Nephron progenitor cell (in vitro differentiated cells): Measurements from ENCODE around the gene FSHB.
"Not testable (repeated sequence)": the region's sequence is repeated elsewhere in the genome, so short reads cannot be mapped to it uniquely, and the experiment has no call there.

ENCODE experiments used
- DNase-seq: peaks from one replicate; pipeline ENCODE4 v3.0.0; 2021
- H3K27ac Mint-ChIP-seq: 2 replicates; pipeline ENCODE4 v1.8.0; 2021; ENCODE audit warnings: mild to moderate bottlenecking, moderate library complexity, mixed read lengths
- H3K27me3 Mint-ChIP-seq: 2 replicates; pipeline ENCODE4 v1.8.0; 2021; ENCODE audit warnings: mild to moderate bottlenecking, low read depth, mixed read lengths; ENCODE audit not compliant: poor library complexity
- H3K36me3 Mint-ChIP-seq: 2 replicates; pipeline ENCODE4 v1.8.0; 2021; ENCODE audit warnings: low read depth, mixed read lengths
- H3K4me1 Mint-ChIP-seq: 2 replicates; pipeline ENCODE4 v1.8.0; 2021; ENCODE audit warnings: mixed read lengths
- H3K4me3 Mint-ChIP-seq: 2 replicates; pipeline ENCODE4 v1.8.0; 2021; ENCODE audit warnings: mild to moderate bottlenecking, moderate library complexity, mixed read lengths
- H3K9me3 Mint-ChIP-seq: 2 replicates; pipeline ENCODE4 v1.8.0; 2021; ENCODE audit warnings: mild to moderate bottlenecking, moderate library complexity, mixed read lengths
- CTCF ChIP-seq: fragments of 200-600 bp; sonication (generic); IDR thresholded peaks from 2 replicates; pipeline ENCODE4 v1.5.0; 2021; ENCODE audit warnings: antibody characterized with exemption

FSHB gene

GRCh38 chr11:30230714-30231113 is at the start of gene FSHB:
Gene FSHB, plus strand, starts transcription at chr11:30231014. Its CDS starts 889 bp downstream, at chr11:30231903.
- Mint-ChIP-seq H3K36me3 (no peaks in the 10 kb centered on the region), H3K4me3 (no peak within 1 kb of the TSS), H3K27ac (no peak within 1 kb of the TSS), H3K9me3 (peaks cover 13% of the 10 kb centered on the region), H3K27me3 (no peaks in the 10 kb centered on the region), H3K4me1 (no peaks in the 10 kb centered on the region)
- no peak for DNase-seq
- no peak for TF ChIP-seq CTCF

- Mint-ChIP-seq H3K36me3 (no peaks in the 10 kb centered on the region), H3K27ac (no peak overlapping the region), H3K27me3 (no peaks in the 10 kb centered on the region), H3K4me3 (no peak overlapping the region), H3K9me3 (peaks cover 29% of the 10 kb centered on the region), H3K4me1 (no peaks in the 10 kb centered on the region)
- TF ChIP-seq CTCF = no peak
- DNase-seq = no peak
Measured at GRCh38 chr11:30186748-30187147, 44.1 kb upstream of the FSHB start.

GRCh38 chr11:30192620-30193019 is 38.2 kb upstream of the FSHB start:
- H3K4me1 Mint-ChIP-seq = no peaks in the 10 kb centered on the region
- peaks cover 8% of the 10 kb centered on the region for H3K27me3 Mint-ChIP-seq
- no peaks in the 10 kb centered on the region for H3K36me3 Mint-ChIP-seq
- DNase-seq = no peak
- no peak overlapping the region for H3K4me3 Mint-ChIP-seq
- H3K27ac Mint-ChIP-seq = no peak overlapping the region
- H3K9me3 Mint-ChIP-seq = no peaks in the 10 kb centered on the region
- no peak for TF ChIP-seq CTCF

- TF ChIP-seq CTCF = peak; percentile 85
- H3K4me1 Mint-ChIP-seq = no peaks in the 10 kb centered on the region
- peaks cover 8% of the 10 kb centered on the region for H3K9me3 Mint-ChIP-seq
- peaks cover 8% of the 10 kb centered on the region for H3K27me3 Mint-ChIP-seq
- no peaks in the 10 kb centered on the region for H3K36me3 Mint-ChIP-seq
- H3K27ac Mint-ChIP-seq = no peak overlapping the region
- no peak overlapping the region for H3K4me3 Mint-ChIP-seq
- DNase-seq = peak; percentile 82
Measured at GRCh38 chr11:30196400-30197206, 34.2 kb upstream of the FSHB start.

- H3K27me3 Mint-ChIP-seq = peaks cover 8% of the 10 kb centered on the region
- H3K9me3 Mint-ChIP-seq = peaks cover 8% of the 10 kb centered on the region
- H3K4me3 Mint-ChIP-seq = no peak overlapping the region
- no peaks in the 10 kb centered on the region for H3K36me3 Mint-ChIP-seq
- TF ChIP-seq CTCF = no peak
- no peak overlapping the region for H3K27ac Mint-ChIP-seq
- DNase-seq = no peak
- no peaks in the 10 kb centered on the region for H3K4me1 Mint-ChIP-seq
Measured at GRCh38 chr11:30197869-30198268, 32.9 kb upstream of the FSHB start.

- not testable (repeated sequence) for H3K36me3 Mint-ChIP-seq, H3K9me3 Mint-ChIP-seq, DNase-seq, H3K27ac Mint-ChIP-seq, H3K27me3 Mint-ChIP-seq, H3K4me1 Mint-ChIP-seq, H3K4me3 Mint-ChIP-seq
Measured at GRCh38 chr11:30202989-30203388, 27.8 kb upstream of the FSHB start.
